Measurements from ENCODE around the gene HYCC1. TPM values are rescaled to one million over a fixed set of nuclear protein-coding genes. Genes with fewer than 3 reads are reported as not detected.

HYCC1 gene
- total and polyA plus RNA-seq, 7 donors: 1.4 to 49.9 (median 28.8) TPM

DNA sequence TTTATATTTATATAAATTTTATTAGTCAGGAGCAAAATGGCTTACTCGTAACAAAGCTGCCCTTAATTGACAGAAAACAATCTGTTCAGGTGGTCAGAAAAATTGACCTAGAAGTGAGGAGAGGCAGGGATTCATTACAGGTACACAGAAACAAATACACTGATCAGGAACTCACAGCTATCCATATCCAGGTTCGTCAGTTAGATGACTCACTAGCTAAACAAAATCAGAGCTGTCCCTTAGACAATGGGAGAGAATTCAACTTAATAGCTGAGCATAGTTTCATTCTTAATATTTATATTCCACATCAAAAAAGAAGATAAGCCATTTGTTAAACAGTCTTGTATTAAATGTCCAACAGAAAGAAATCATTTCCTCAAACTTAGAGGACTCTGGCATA is 41.7 kb downstream of the HYCC1 start:
- Histone ChIP-seq H3K27ac (no peak overlapping the region), H3K27me3 (no peaks in the 10 kb centered on the region), H3K9me3 (no peaks in the 10 kb centered on the region), H3K4me1 (no peaks in the 10 kb centered on the region), H3K4me3 (no peak overlapping the region), H3K36me3 (peaks cover 0 to 50% (median 0%) of the 10 kb centered on the region in 4 donors)
- TF ChIP-seq POLR2AphosphoS5 (IDR thresholded peaks at IDR 0.05) (no peak), CTCF (IDR thresholded peaks at IDR 0.05) (no peak), EP300 (IDR thresholded peaks at IDR 0.05) (no peak), POLR2A (IDR thresholded peaks at IDR 0.05) (no peak)
- WGBS, 2 donors: 68 to 81% methylated on average over 2 of the region's 2 CpGs
- no peak for DNase-seq
- intact Hi-C loops (cut with DNase I): no loop called here

- Histone ChIP-seq H3K9me3 (no peaks in the 10 kb centered on the region), H3K27me3 (no peaks in the 10 kb centered on the region), H3K27ac (no peak overlapping the region), H3K4me3 (no peak overlapping the region), H3K36me3 (peaks cover 0 to 30% (median 0%) of the 10 kb centered on the region in 4 donors), H3K4me1 (no peaks in the 10 kb centered on the region)
- no peak for DNase-seq
- 84 to 93% methylated on average over 3 of the region's 3 CpGs for WGBS, 2 donors
- TF ChIP-seq POLR2A (IDR thresholded peaks at IDR 0.05) (no peak), EP300 (IDR thresholded peaks at IDR 0.05) (no peak), CTCF (IDR thresholded peaks at IDR 0.05) (no peak), POLR2AphosphoS5 (IDR thresholded peaks at IDR 0.05) (no peak)
- intact Hi-C loops (cut with DNase I): no loop called here
Measured at GRCh38 chr7:22969010-22969431, 44.9 kb downstream of the HYCC1 start.

Other genes with a start within 250 kb of the HYCC1 start
- 100 to 1,000 TPM; 148 to 341 (median 277) TPM for gene TOMM7, start 191.3 kb downstream of the HYCC1 start, total RNA-seq
- gene TOMM7, start 191.3 kb downstream of the HYCC1 start, polyA plus RNA-seq: 100 to 1,000 TPM; 324 to 625 (median 452) TPM
- 10 to 100 TPM; 26.9 to 42.5 (median 28.4) TPM for gene KLHL7, start 91.7 kb upstream of the HYCC1 start, total RNA-seq
- gene KLHL7, start 91.7 kb upstream of the HYCC1 start, polyA plus RNA-seq: 10 to 100 TPM; 12.5 to 14.1 (median 13.2) TPM
- gene NUP42, start 167.9 kb upstream of the HYCC1 start, total RNA-seq: 10 to 100 TPM; 35.4 to 47.9 (median 37.1) TPM
- gene NUP42, start 167.9 kb upstream of the HYCC1 start, polyA plus RNA-seq: 10 to 100 TPM; 22.2 to 28.9 (median 27.9) TPM
- gene GPNMB, start 232.6 kb upstream of the HYCC1 start, total RNA-seq: 100 to 1,000 TPM in 2 of 4 donors, 10 to 100 TPM in 2; 68.8 to 105 (median 94.5) TPM
- gene GPNMB, start 232.6 kb upstream of the HYCC1 start, polyA plus RNA-seq: 100 to 1,000 TPM in 1 of 3 donors, 10 to 100 TPM in 2; 23.4 to 224 (median 32.4) TPM